PC-9 (cell line): ENCODE data around the gene TSHZ2.

Experiments used
- CTCF ChIP-seq: fragments of 200-600 bp; sonication (generic); conservative IDR thresholded peaks from 2 replicates; pipeline ENCODE4 v1.6.1; 2017; ENCODE audit warnings: mixed run types, antibody characterized with exemption, mild to moderate bottlenecking, moderate library complexity
- EZH2 ChIP-seq: fragments of 200-600 bp; sonication (generic); IDR thresholded peaks from 2 replicates; pipeline ENCODE4 v1.8.0; 2017; ENCODE audit warnings: antibody characterized with exemption, low read depth

- TF ChIP-seq CTCF, result no peak
- TF ChIP-seq EZH2, result no peak
Measured at GRCh38 chr20:53303413-53303760, 331.2 kb downstream of the TSHZ2 start.
